Memory B cell (primary cell): Measurements from ENCODE around the gene TLK2.

Experiments
- ATAC-seq: fragments of 150-1000 bp; cut with Tn5 transposase; 2 replicates; pipeline ENCODE4 v1.10.0; 2021; ENCODE audit warnings: low read depth, mild to moderate bottlenecking, moderate library complexity
- DNase-seq, 2 donors: peaks; one replicate each; pipeline ENCODE4 v3.0.0; 2022; ENCODE audit warnings: low spot score in 2 of 2
- H3K27ac Mint-ChIP-seq: one replicate; pipeline ENCODE4 v1.8.0; 2022; ENCODE audit warnings: mild to moderate bottlenecking, moderate library complexity, mixed read lengths
- H3K27me3 Mint-ChIP-seq: one replicate; pipeline ENCODE4 v1.8.0; 2022; ENCODE audit warnings: mixed read lengths
- H3K36me3 Mint-ChIP-seq: one replicate; pipeline ENCODE4 v1.8.0; 2022; ENCODE audit warnings: mild to moderate bottlenecking, mixed read lengths
- H3K4me1 Mint-ChIP-seq: one replicate; pipeline ENCODE4 v1.8.0; 2022; ENCODE audit warnings: mixed read lengths
- H3K4me3 Mint-ChIP-seq: one replicate; pipeline ENCODE4 v1.8.0; 2022; ENCODE audit warnings: mild to moderate bottlenecking, moderate library complexity, mixed read lengths
- H3K9me3 Mint-ChIP-seq: one replicate; pipeline ENCODE4 v1.8.0; 2022; ENCODE audit warnings: mixed read lengths

TLK2 gene

DNA sequence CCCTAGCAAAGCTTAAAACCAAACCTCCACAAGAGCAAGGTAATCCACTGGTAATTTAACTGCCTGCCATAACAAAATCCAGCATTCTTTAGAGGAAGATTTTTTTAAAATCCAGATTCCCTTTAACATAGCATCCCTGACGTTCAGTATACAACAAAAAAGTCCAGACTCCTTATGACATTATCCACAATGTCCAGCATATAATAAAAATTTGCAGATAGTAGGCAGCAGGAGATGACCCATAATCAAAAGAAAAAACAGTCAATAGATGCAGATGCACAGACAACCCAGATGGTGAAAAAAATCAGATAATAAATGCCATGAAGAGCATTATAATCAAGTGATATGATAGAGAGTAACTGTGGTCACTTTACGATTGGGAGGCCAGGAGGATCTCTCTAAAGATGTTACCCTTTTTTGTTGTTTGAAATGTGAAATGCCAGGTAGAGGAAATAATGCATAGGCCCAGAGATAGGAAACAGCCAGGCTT is 182.0 kb downstream of the TLK2 start:
- H3K27me3 Mint-ChIP-seq: peaks cover 3% of the 10 kb centered on the region
- peaks cover 8% of the 10 kb centered on the region for H3K9me3 Mint-ChIP-seq
- peaks cover 1% of the 10 kb centered on the region for H3K36me3 Mint-ChIP-seq
- no peak overlapping the region for H3K27ac Mint-ChIP-seq
- no peaks in the 10 kb centered on the region for H3K4me1 Mint-ChIP-seq
- H3K4me3 Mint-ChIP-seq: no peak overlapping the region
- DNase-seq: no peak
- ATAC-seq: no peak

DNA sequence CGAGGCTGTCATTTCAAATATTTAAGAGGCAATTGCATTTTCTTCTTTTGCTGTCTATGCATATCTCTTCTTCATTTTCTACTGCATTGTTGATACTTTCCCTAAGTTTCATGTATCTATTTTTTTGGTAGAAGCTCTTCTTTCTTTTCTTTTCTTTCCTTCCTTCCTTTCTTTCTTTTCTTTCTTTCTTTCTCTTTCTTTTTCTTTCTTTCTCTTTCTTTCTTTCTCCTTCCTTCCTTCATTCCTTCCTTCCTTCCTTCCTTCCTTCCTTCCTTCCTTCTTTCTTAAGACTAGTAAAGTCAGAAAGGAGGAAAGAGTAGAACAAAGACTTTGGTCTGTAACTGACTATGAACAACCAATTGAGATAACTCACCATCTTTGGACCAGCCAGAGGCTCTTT is 182.7 kb downstream of the TLK2 start:
- Mint-ChIP-seq H3K27me3 (peaks cover 3% of the 10 kb centered on the region), H3K4me1 (no peaks in the 10 kb centered on the region), H3K27ac (no peak overlapping the region), H3K36me3 (peaks cover 1% of the 10 kb centered on the region), H3K4me3 (no peak overlapping the region), H3K9me3 (peaks cover 8% of the 10 kb centered on the region)
- DNase-seq: no peak
- ATAC-seq: no peak

DNA sequence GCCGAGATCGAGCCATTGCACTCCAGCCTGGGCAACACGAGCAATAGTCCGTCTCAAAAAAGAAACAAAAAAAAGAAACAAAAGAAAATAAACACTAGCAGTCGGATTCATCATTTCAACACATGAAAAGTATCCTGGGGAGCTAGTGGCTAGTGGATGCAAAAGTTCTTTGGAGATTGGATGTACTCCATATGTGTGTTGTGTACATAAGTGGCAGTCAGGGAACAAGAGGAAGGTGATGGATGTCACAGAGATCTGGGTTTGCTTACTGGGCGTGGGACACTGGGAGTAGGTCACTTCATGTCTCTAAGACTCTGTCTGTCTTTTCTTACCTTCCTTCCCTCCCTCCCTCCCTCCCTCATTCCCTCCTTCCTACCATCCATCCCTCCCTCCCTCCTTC is 184.2 kb downstream of the TLK2 start:
- H3K27ac Mint-ChIP-seq: no peak overlapping the region
- DNase-seq: no peak
- no peak for ATAC-seq
- no peaks in the 10 kb centered on the region for H3K4me1 Mint-ChIP-seq
- H3K9me3 Mint-ChIP-seq: peaks cover 8% of the 10 kb centered on the region
- H3K27me3 Mint-ChIP-seq: peaks cover 3% of the 10 kb centered on the region
- H3K36me3 Mint-ChIP-seq: peaks cover 1% of the 10 kb centered on the region
- no peak overlapping the region for H3K4me3 Mint-ChIP-seq
